Tibial artery (tissue), 4 donors: ENCODE data around the gene RSPH1.

Experiments used
- DNase-seq, 2 donors: peaks; one replicate each; pipeline ENCODE4 v3.0.0-alpha.2; 2019
- H3K27ac ChIP-seq, 2 donors: fragments of 200-600 bp; sonication (generic) in 1 of 2; 1 replicate in 1 of 2; 2 replicates in 1 of 2; pipeline ENCODE4 v1.5.1; 2018 to 2019; ENCODE audit warnings: mild to moderate bottlenecking in 1 of 2
- H3K27me3 ChIP-seq, 2 donors: fragments of 200-600 bp; sonication (generic) in 1 of 2; one replicate each; pipeline versions ENCODE4 v1.5.1 to v1.6.0; 2016 to 2019
- H3K36me3 ChIP-seq, 3 donors: fragments of 200-600 bp; sonication (generic) in 2 of 3; one replicate each; pipeline ENCODE4 v1.5.1; 2016 to 2019; ENCODE audit warnings: mild to moderate bottlenecking in 2 of 3
- H3K4me1 ChIP-seq, 4 donors: fragments of 200-600 bp; sonication (generic) in 2 of 4; 1 replicate in 3 of 4; 2 replicates in 1 of 4; pipeline ENCODE4 v1.5.1; 2016 to 2019
- H3K4me3 ChIP-seq, 2 donors: fragments of 200-600 bp; sonication (generic) in 1 of 2; 1 replicate in 1 of 2; 2 replicates in 1 of 2; pipeline ENCODE4 v1.5.1; 2018 to 2019; ENCODE audit warnings: mild to moderate bottlenecking in 2 of 2
- H3K9me3 ChIP-seq, 3 donors: fragments of 200-600 bp; sonication (generic) in 1 of 3; one replicate each; pipeline ENCODE4 v1.5.1; 2016 to 2019
- intact Hi-C: fragments of 100-400 bp; cut with DNase I; formaldehyde crosslinking; loops from one replicate; pipeline ENCODE4 v1.15.0; 2023; ENCODE audit warnings: low total_unique reads
- TF ChIP-seq, protein P1 (sequence below), 2 experiments: fragments of 200-600 bp in 1 of 2; fragments of 450-650 bp in 1 of 2; IDR thresholded peaks; one replicate each; pipeline ENCODE4 v1.5.1; 2017 to 2019; ENCODE audit warnings: antibody characterized with exemption in 2 of 2, mild to moderate bottlenecking in 1 of 2, moderate library complexity in 1 of 2

Gene RSPH1

DNA sequence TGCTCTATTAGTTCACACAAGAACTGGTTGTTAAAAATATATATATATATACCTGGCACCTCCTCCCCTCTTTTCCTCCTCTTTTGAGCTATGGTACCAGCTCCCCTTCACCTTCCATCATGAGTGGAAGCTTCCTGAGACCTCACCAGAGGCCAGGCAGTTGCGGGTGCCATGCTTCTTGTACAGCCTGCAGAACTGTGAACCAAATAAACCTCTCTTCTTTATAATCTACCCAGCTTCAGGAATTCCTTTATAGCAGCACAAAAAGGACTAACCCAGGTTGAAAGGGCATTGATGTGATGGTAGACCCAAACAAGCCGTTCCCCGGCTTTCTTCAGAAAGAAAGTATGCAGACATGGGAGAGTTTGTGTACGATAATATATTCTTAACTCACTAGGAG is 14.9 kb downstream of the RSPH1 start:
- intact Hi-C loops: no loop called here
- H3K9me3 ChIP-seq: no peaks in the 10 kb centered on the region
- peaks cover 0 to 23% of the 10 kb centered on the region in 2 donors for H3K27me3 ChIP-seq
- H3K4me3 ChIP-seq: no peak overlapping the region
- TF ChIP-seq, protein P1, sequence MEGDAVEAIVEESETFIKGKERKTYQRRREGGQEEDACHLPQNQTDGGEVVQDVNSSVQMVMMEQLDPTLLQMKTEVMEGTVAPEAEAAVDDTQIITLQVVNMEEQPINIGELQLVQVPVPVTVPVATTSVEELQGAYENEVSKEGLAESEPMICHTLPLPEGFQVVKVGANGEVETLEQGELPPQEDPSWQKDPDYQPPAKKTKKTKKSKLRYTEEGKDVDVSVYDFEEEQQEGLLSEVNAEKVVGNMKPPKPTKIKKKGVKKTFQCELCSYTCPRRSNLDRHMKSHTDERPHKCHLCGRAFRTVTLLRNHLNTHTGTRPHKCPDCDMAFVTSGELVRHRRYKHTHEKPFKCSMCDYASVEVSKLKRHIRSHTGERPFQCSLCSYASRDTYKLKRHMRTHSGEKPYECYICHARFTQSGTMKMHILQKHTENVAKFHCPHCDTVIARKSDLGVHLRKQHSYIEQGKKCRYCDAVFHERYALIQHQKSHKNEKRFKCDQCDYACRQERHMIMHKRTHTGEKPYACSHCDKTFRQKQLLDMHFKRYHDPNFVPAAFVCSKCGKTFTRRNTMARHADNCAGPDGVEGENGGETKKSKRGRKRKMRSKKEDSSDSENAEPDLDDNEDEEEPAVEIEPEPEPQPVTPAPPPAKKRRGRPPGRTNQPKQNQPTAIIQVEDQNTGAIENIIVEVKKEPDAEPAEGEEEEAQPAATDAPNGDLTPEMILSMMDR (IDR thresholded peaks at IDR 0.05): no peak
- no peak overlapping the region for H3K27ac ChIP-seq
- DNase-seq: no peak
- H3K36me3 ChIP-seq: no peaks in the 10 kb centered on the region
- H3K4me1 ChIP-seq: no peaks in the 10 kb centered on the region

GRCh38 chr21:42480736-42481135 is 15.3 kb downstream of the RSPH1 start:
- intact Hi-C loops: no loop called here
- H3K36me3 ChIP-seq: no peaks in the 10 kb centered on the region
- TF ChIP-seq, protein P1 (IDR thresholded peaks at IDR 0.05): no peak
- H3K27me3 ChIP-seq: peaks cover 0 to 21% of the 10 kb centered on the region in 2 donors
- DNase-seq: no peak
- no peak overlapping the region for H3K27ac ChIP-seq
- no peak overlapping the region for H3K4me3 ChIP-seq
- no peaks in the 10 kb centered on the region for H3K4me1 ChIP-seq
- no peaks in the 10 kb centered on the region for H3K9me3 ChIP-seq

- no peak for DNase-seq
- H3K4me1 ChIP-seq: no peaks in the 10 kb centered on the region
Observed at GRCh38 chr21:42479582-42479981, 16.4 kb downstream of the RSPH1 start.

DNA sequence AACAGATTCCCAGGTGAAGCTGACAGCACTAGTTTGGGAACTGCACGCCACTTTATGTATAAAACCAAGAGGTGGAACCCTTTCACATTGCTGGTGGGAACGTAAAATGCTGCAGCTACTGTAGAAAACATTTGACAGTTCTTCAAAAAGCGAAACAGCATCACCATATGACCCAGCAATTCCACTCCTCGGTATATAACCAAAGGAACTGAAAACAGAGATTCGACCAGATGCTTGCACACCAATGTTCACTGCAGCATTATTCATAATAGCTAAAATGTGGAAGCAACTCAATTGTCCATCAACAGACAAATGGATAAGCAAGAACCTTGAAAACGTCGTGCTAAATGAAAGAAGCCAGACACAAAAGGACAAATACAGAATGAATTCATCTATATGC is 17.5 kb downstream of the RSPH1 start:
- Histone ChIP-seq H3K27me3 (peaks cover 0 to 15% of the 10 kb centered on the region in 2 donors), H3K36me3 (no peaks in the 10 kb centered on the region), H3K9me3 (no peaks in the 10 kb centered on the region), H3K4me1 (no peaks in the 10 kb centered on the region), H3K27ac (no peak overlapping the region), H3K4me3 (no peak overlapping the region)
- TF ChIP-seq, protein P1 (IDR thresholded peaks at IDR 0.05): no peak
- intact Hi-C loops: no loop called here
- no peak for DNase-seq

More at GRCh38 chr21:42479582-42479981, 16.4 kb downstream of the RSPH1 start:
- H3K9me3 ChIP-seq: no peaks in the 10 kb centered on the region
- TF ChIP-seq, protein P1 (IDR thresholded peaks at IDR 0.05): no peak
- no peak overlapping the region for H3K4me3 ChIP-seq
- H3K36me3 ChIP-seq: no peaks in the 10 kb centered on the region
- intact Hi-C loops: no loop called here
- H3K27ac ChIP-seq: no peak overlapping the region
- peaks cover 0 to 15% of the 10 kb centered on the region in 2 donors for H3K27me3 ChIP-seq

DNA sequence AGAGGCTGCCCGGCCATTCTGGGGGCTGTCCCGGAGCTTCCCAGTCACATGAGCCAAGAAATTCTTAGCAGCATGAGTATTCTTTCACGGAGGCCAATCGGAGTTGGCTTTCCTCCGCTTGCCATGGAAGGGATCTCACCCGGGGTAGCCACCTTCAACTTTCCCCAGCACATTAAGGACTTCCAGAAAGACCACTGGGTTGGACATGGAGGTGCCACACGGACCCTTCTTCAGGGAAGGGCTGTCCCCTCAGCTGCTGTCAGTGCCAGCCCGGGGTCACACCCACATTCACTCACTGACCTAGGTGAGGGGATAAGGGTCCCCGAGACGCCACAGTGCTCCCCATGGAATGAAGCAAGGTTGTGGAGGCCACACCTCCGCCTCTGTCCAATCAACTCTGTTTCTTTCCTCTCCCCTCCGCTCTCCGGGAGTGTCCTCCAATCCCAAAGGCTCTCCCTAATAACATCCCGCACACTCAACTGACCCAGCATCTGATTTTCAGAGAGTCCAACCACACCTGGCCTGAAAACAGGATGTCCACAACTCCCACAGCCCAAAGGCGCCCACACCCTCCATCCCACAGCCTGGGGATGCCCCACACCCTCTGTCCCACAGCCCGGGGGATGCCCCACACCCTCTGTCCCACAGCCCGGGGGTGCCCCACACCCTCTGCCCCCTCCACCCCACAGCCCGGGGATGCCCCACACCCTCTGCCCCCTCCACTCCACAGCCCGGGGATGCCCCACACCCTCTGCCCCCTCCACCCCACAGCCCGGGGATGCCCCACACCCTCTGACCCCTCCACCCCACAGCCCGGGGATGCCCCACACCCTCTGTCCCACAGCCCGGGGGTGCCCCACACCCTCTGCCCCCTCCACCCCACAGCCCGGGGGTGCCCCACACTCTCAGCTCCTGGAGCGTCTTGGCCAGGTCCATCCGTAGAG is 19.4 kb downstream of the RSPH1 start:
- DNase-seq: peak in 1 of 2 donors; percentile 47
- H3K4me1 ChIP-seq: no peaks in the 10 kb centered on the region
- no peak overlapping the region for H3K27ac ChIP-seq
- H3K36me3 ChIP-seq: no peaks in the 10 kb centered on the region
- TF ChIP-seq, protein P1 (IDR thresholded peaks at IDR 0.05): no peak
- no peak overlapping the region for H3K4me3 ChIP-seq
- intact Hi-C loops: no loop called here
- peaks cover 0 to 20% of the 10 kb centered on the region in 2 donors for H3K27me3 ChIP-seq
- H3K9me3 ChIP-seq: no peaks in the 10 kb centered on the region
